Keratinocyte (primary cell): ENCODE results near the gene CYTH1. TPM values are rescaled to one million over a fixed set of nuclear protein-coding genes. Genes with fewer than 3 reads are reported as not detected.
A peak's percentile ranks its signal among the peaks of the same experiment; 100 is the strongest.

Source experiments
- DNase-seq: peaks from one replicate; pipeline ENCODE4 v3.0.0-alpha.2; 2011; ENCODE audit warnings: low read depth, missing footprints, low spot score
- FAIRE-seq: peaks from 2 replicates; lab custom pipeline; 2011; peaks lifted over from hg19 to GRCh38; lab: Jason Lieb, UNC
- H2AFZ ChIP-seq: 2 replicates; pipeline ENCODE4 v1.6.0; 2012; ENCODE audit warnings: low read length, control low read depth, inconsistent platforms; ENCODE audit not compliant: control insufficient read depth
- H3K27ac ChIP-seq: 2 replicates; pipeline ENCODE4 v1.5.1; 2011; ENCODE audit warnings: low read length; ENCODE audit not compliant: control insufficient read depth, insufficient read depth
- H3K27me3 ChIP-seq: 3 replicates; pipeline ENCODE4 v1.6.0; 2011; ENCODE audit warnings: low read length; ENCODE audit not compliant: control insufficient read depth, insufficient read depth; ENCODE audit errors: extremely low read depth
- H3K36me3 ChIP-seq, 2 experiments: 2 replicates in 1 of 2; 3 replicates in 1 of 2; pipeline ENCODE4 v1.5.1; 2011; ENCODE audit warnings: low read length in 2 of 2, mild to moderate bottlenecking in 1 of 2; ENCODE audit not compliant: control insufficient read depth in 2 of 2, insufficient read depth in 2 of 2; ENCODE audit errors: extremely low read depth in 1 of 2
- H3K4me1 ChIP-seq: 3 replicates; pipeline ENCODE4 v1.5.1; 2011; ENCODE audit warnings: low read length; ENCODE audit not compliant: control insufficient read depth, insufficient read depth; ENCODE audit errors: extremely low read depth
- H3K4me2 ChIP-seq: 3 replicates; pipeline ENCODE4 v1.6.0; 2011; ENCODE audit warnings: low read depth, low read length; ENCODE audit not compliant: control insufficient read depth, insufficient read depth; ENCODE audit errors: extremely low read depth
- H3K4me3 ChIP-seq, 3 experiments: fragments of 200-600 bp in 1 of 3; sonication (generic) in 1 of 3; 2 replicates in 2 of 3; 3 replicates in 1 of 3; pipeline ENCODE4 v1.5.1; 2011 to 2016; ENCODE audit warnings: low read length in 3 of 3, mild to moderate bottlenecking in 3 of 3, control low read depth in 2 of 3, inconsistent platforms in 1 of 3, low read depth in 1 of 3, mixed read lengths in 1 of 3, mixed run types in 1 of 3, moderate library complexity in 1 of 3; ENCODE audit not compliant: control insufficient read depth in 2 of 3, insufficient read depth in 2 of 3; ENCODE audit errors: extremely low read depth in 1 of 3
- H3K79me2 ChIP-seq: 2 replicates; pipeline ENCODE4 v1.6.0; 2012; ENCODE audit warnings: low read length; ENCODE audit not compliant: control insufficient read depth, insufficient read depth
- H3K9ac ChIP-seq: 3 replicates; pipeline ENCODE4 v1.6.0; 2011; ENCODE audit warnings: low read length; ENCODE audit not compliant: control insufficient read depth, insufficient read depth; ENCODE audit errors: extremely low read depth
- H3K9me1 ChIP-seq: 3 replicates; pipeline ENCODE4 v1.6.0; 2011; ENCODE audit warnings: low read length; ENCODE audit not compliant: control insufficient read depth, insufficient read depth; ENCODE audit errors: extremely low read depth
- H3K9me3 ChIP-seq: 2 replicates; pipeline ENCODE4 v1.5.1; 2012; ENCODE audit warnings: low read depth, low read length; ENCODE audit not compliant: control insufficient read depth
- H4K20me1 ChIP-seq: 3 replicates; pipeline ENCODE4 v1.6.0; 2011; ENCODE audit warnings: low read length; ENCODE audit not compliant: control insufficient read depth, insufficient read depth; ENCODE audit errors: extremely low read depth
- CTCF ChIP-seq, 3 experiments: IDR thresholded peaks in 1 of 3; conservative IDR thresholded peaks in 1 of 3; optimal IDR thresholded peaks in 1 of 3; 2 replicates in 2 of 3; 3 replicates in 1 of 3; pipeline versions ENCODE3 to v1.5.1; 2011; ENCODE audit warnings: low read length in 3 of 3, mild to moderate bottlenecking in 3 of 3, moderate library complexity in 2 of 3, control low read depth in 1 of 3, inconsistent platforms in 1 of 3; ENCODE audit not compliant: insufficient read depth in 2 of 3; ENCODE audit errors: extremely low read depth in 1 of 3
- EZH2 ChIP-seq: IDR thresholded peaks from one replicate; pipeline ENCODE4 v1.6.1; 2012; ENCODE audit warnings: inconsistent platforms, mild to moderate bottlenecking, low read length, moderate library complexity
- dilution Hi-C: fragments of 300-500 bp; cut with MboI; formaldehyde crosslinking; loops from one replicate; pipeline ENCODE4 v1.7.0; 2020; ENCODE audit warnings: low sequenced_read_pairs; ENCODE audit not compliant: extremely low pct_ligation_motif_present
- polyA plus RNA-seq, 5 experiments: library from polyadenylated mRNA; depleted of rRNA in 3 of 5; stranded (reverse) in 3 of 5; stranded (forward) in 1 of 5; unstranded in 1 of 5; fragments of >200 nt; gene quantifications; 1 replicate in 1 of 5; 2 replicates in 3 of 5; 3 replicates in 1 of 5; pipeline versions ENCODE4 v1.2.1 to v1.2.3, GENCODE V29; 2011 to 2012; ENCODE audit warnings: missing spikeins in 2 of 5, low read depth in 1 of 5, low replicate concordance in 1 of 5

Gene CYTH1
- polyA plus RNA-seq, 1 donor (not counting 4 experiments of a cell fraction or from before 2014, with no cell fraction given), result 28.3 TPM

DNA sequence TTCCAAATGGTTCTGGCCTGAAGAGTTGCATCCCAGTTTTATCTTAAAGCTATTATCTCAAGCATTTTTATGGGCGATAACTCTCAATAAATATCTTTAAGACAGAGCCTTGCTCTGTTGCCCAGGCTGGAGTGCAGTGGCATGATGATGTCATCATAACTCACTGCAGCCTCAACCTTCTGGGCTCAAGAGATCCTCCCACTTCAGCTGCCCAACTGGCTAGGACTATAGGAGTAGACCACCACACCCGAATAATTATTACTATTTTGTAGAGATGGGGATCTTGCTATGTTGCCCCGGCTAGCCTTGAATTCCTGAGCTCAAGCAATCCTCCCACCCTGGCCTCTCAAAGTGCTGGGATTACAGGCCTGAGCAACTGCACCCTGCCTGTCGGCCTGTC lies 26.1 kb upstream of the CYTH1 start:
- TF ChIP-seq CTCF (optimal IDR thresholded peaks at IDR 0.05 in 1 of 3, IDR thresholded peaks at IDR 0.05 in 1 of 3, conservative IDR thresholded peaks at IDR 0.05 in 1 of 3; ENCODE audit: extremely low read depth in 1 of 3, insufficient read depth in 2 of 3, low read length in 3 of 3) (no peak), EZH2 (no peak)
- no peak overlapping the region for H2AFZ ChIP-seq
- no peak for FAIRE-seq
- no peak overlapping the region for H3K4me3 ChIP-seq
- H3K79me2 ChIP-seq, result peaks cover 4% of the 10 kb centered on the region
- H4K20me1 ChIP-seq, result no peaks in the 10 kb centered on the region
- H3K36me3 ChIP-seq, result peaks cover 61 to 67% of the 10 kb centered on the region in 2 experiments
- no peaks in the 10 kb centered on the region for H3K27me3 ChIP-seq
- no peaks in the 10 kb centered on the region for H3K9me1 ChIP-seq
- dilution Hi-C loops, result no loop called here
- H3K9me3 ChIP-seq, result no peaks in the 10 kb centered on the region
- H3K4me2 ChIP-seq, result no peak overlapping the region
- no peak overlapping the region for H3K9ac ChIP-seq
- H3K27ac ChIP-seq, result no peak overlapping the region
- H3K4me1 ChIP-seq, result no peaks in the 10 kb centered on the region
- DNase-seq, result no peak

- no peak for TF ChIP-seq EZH2
- TF ChIP-seq CTCF (optimal IDR thresholded peaks at IDR 0.05 in 1 of 3, IDR thresholded peaks at IDR 0.05 in 1 of 3, conservative IDR thresholded peaks at IDR 0.05 in 1 of 3; ENCODE audit: extremely low read depth in 1 of 3, insufficient read depth in 2 of 3, low read length in 3 of 3), result peak in 1 of 3 experiments; percentile 14
- FAIRE-seq, result no peak
- no peaks in the 10 kb centered on the region for H4K20me1 ChIP-seq
- peaks cover 1% of the 10 kb centered on the region for H3K4me1 ChIP-seq
- no peak overlapping the region for H3K4me3 ChIP-seq
- no peak overlapping the region for H3K27ac ChIP-seq
- dilution Hi-C loops, result no loop called here
- no peaks in the 10 kb centered on the region for H3K9me3 ChIP-seq
- no peak overlapping the region for H2AFZ ChIP-seq
- peaks cover 57 to 62% of the 10 kb centered on the region in 2 experiments for H3K36me3 ChIP-seq
- H3K4me2 ChIP-seq, result no peak overlapping the region
- no peak overlapping the region for H3K9ac ChIP-seq
- peaks cover 6% of the 10 kb centered on the region for H3K79me2 ChIP-seq
- no peaks in the 10 kb centered on the region for H3K27me3 ChIP-seq
- no peak for DNase-seq
- no peaks in the 10 kb centered on the region for H3K9me1 ChIP-seq
Measured at GRCh38 chr17:78806451-78806850, 24.4 kb upstream of the CYTH1 start.
